Activated CD4-positive, alpha-beta memory T cell treated with anti-CD3 and anti-CD28 coated beads for 36 hours (primary cell): ENCODE data around the gene ANKRD31. TPM values are rescaled to one million over a fixed set of nuclear protein-coding genes. Genes with fewer than 3 reads are reported as not detected.
"Not testable (repeated sequence)": the region's sequence is repeated elsewhere in the genome, so short reads cannot be mapped to it uniquely, and the experiment has no call there.

Experiments used
- CTCF ChIA-PET: fragments of 350-600 bp; sonication (Branson Sonifier 250); formaldehyde crosslinking; loops from one replicate; lab custom pipeline; 2021; ENCODE audit warnings: antibody characterized with exemption, inconsistent platforms; lab: Charles Lee
- POLR2A ChIA-PET: fragments of 350-600 bp; sonication (Branson Sonifier 250); formaldehyde crosslinking; loops from one replicate; lab custom pipeline; 2021; ENCODE audit warnings: antibody characterized with exemption; lab: Charles Lee
- DNase-seq: peaks from one replicate; pipeline ENCODE4 v3.0.0-alpha.2; 2020
- H3K27ac Mint-ChIP-seq: one replicate; pipeline ENCODE4 v1.8.0; 2021; ENCODE audit warnings: mixed read lengths
- H3K27me3 Mint-ChIP-seq: one replicate; pipeline ENCODE4 v1.8.0; 2021; ENCODE audit warnings: mixed read lengths
- H3K36me3 Mint-ChIP-seq: one replicate; pipeline ENCODE4 v1.8.0; 2021; ENCODE audit warnings: mixed read lengths
- H3K4me1 Mint-ChIP-seq: one replicate; pipeline ENCODE4 v1.8.0; 2021; ENCODE audit warnings: low read depth, mixed read lengths
- H3K4me3 Mint-ChIP-seq: one replicate; pipeline ENCODE4 v1.8.0; 2021; ENCODE audit warnings: mild to moderate bottlenecking, mixed read lengths
- H3K9me3 Mint-ChIP-seq: one replicate; pipeline ENCODE4 v1.8.0; 2021; ENCODE audit warnings: mixed read lengths
- intact Hi-C: fragments of 100-400 bp; cut with micrococcal nuclease; formaldehyde crosslinking; loops from one replicate; pipeline ENCODE4 v1.15.1; 2023
- total RNA-seq, 2 experiments: library from RNA; stranded (reverse); gene quantifications; one replicate each; pipeline ENCODE4 v1.2.3, GENCODE V29; 2021

ANKRD31 gene, protein sequence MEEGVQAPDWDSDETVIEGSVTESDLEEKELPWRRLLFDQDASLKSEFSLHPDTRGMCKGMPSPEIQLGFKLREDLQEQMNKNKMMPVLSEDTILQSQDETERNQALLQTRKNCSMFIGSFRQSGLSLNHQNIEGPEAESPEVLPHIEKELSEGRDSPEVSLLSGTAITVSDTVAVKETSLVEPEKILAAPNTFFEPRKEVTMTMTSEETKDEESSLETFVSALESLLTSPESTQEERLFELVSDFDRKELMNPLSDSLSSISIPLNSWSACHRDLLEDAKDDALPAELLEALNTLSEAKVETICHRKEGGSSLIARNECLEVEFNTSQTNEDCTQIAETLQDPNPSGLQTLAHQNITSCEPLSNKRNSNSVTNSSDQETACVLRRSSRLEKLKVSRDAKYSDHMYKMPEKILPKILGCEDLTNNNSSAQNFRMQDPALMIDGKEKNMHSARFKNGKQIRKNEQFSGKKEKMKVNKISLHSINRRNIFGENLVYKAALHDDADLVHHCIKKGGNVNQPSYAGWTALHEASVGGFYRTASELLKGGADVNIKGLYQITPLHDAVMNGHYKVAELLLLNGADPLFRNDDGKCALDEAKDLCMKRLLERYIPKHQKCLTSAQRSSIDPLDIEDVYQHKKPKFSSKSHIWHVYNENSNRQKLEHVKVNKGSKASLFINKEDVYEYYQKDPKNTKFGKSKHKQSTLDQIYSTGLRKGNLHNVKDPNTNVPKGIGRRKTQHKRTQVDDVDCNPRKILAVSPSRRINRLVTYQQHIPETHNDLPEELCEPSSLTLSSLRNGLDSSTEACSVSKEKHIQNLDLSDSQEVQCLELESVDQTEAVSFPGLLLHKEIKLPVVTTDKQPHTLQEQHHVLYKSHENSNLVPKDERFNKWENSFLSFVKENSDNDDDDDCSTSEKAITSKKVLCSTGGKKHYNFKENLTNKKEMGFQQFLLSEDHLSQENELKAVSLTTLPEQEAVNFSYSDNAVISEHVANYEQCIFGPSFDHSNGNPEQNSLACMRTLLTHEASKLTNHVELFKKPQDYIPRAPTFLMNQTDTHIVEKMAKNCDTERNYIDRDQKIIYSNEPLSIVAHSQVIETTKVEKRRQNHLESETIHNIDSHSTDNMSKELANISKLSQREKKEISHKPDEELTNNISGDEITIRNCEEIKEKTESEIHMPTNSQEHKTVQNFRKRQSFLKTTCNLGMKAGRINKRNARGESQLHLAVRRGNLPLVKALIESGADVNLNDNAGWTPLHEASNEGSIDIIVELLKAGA (N-terminal part only)
- total RNA-seq: under 1 TPM; 0.29 to 0.33 TPM

- ChIA-PET CTCF (interaction anchor here (0.5 to 3.7 kb wide), 31 partner anchors 12 to 1577 kb away, joined by 3 to 40 read pairs (median 4); partner anchors contain the start of genes GCNT4, HMGCR, IQGAP2 and POC5), POLR2A (interaction anchor here (0.7 to 2.4 kb wide), 10 partner anchors 100 to 480 kb away, joined by 3 to 24 read pairs (median 6); partner anchors contain the start of genes GCNT4, HMGCR and POC5)
- intact Hi-C loops: loop anchor here (1.0 to 10.0 kb wide), 9 partner anchors 86 to 941 kb away; partner anchors contain the start of genes CERT1, POC5 and POLK
- H3K4me3 Mint-ChIP-seq: peak within 1 kb of the TSS; percentile 96
- peaks cover 15% of the 10 kb centered on the region for H3K4me1 Mint-ChIP-seq
- no peaks in the 10 kb centered on the region for H3K9me3 Mint-ChIP-seq
- peak; percentile 90 for DNase-seq
- peak within 1 kb of the TSS; percentile 94 for H3K27ac Mint-ChIP-seq
- H3K27me3 Mint-ChIP-seq: no peaks in the 10 kb centered on the region
- H3K36me3 Mint-ChIP-seq: no peaks in the 10 kb centered on the region
These were observed at the start of gene ANKRD31 for GRCh38 chr5:75236322-75237316. Gene ANKRD31 (minus strand): TSS chr5:75236878. CDS start chr5:75236686, 192 bp downstream.

DNA sequence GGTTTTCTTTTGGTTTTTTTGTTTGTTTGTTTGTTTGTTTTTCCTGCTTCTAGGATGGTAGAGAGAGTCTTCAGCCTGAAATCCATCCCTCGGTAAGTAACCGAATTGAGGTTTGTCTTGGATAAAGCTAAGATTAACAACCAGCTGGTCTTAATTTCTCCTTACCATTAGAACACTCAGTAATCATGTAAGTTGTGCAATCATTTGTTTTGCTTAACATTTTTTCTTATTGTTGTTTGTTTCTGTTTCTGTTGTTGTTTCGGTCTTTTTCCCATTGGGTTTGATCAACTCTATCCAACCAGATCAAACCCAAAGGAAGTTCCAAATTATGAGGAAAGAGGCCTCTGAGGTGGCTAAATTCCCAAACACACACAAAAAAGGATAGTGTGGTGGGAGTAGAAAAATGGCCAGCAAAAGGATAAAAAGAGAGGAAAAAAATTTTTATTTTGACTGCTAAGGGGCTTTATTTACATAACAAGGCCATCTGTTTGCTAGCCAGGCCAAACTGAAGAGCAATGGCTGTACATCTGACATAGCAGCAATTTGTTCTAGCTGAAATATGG is 49.6 kb upstream of the ANKRD31 start:
- Mint-ChIP-seq H3K27me3 (peaks cover 1% of the 10 kb centered on the region), H3K4me3 (no peak overlapping the region), H3K9me3 (no peaks in the 10 kb centered on the region), H3K36me3 (no peaks in the 10 kb centered on the region), H3K27ac (no peak overlapping the region), H3K4me1 (no peaks in the 10 kb centered on the region)
- intact Hi-C loops: no loop called here
- no peak for DNase-seq
- ChIA-PET POLR2A (no interaction called here), CTCF (no interaction called here)

GRCh38 chr5:75282581-75282980 is 45.9 kb upstream of the ANKRD31 start:
- intact Hi-C loops: no loop called here
- ChIA-PET POLR2A (interaction anchor here (0.8 kb wide), 1 partner anchor 1368 kb away, joined by 3 read pairs; no protein-coding TSS in a partner anchor), CTCF (no interaction called here)
- DNase-seq: no peak
- Mint-ChIP-seq H3K27me3 (peaks cover 1% of the 10 kb centered on the region), H3K9me3 (no peaks in the 10 kb centered on the region), H3K4me3 (no peak overlapping the region), H3K27ac (no peak overlapping the region), H3K4me1 (no peaks in the 10 kb centered on the region), H3K36me3 (no peaks in the 10 kb centered on the region)

GRCh38 chr5:75281716-75282465 is 45.2 kb upstream of the ANKRD31 start:
- no peaks in the 10 kb centered on the region for H3K4me1 Mint-ChIP-seq
- H3K36me3 Mint-ChIP-seq: no peaks in the 10 kb centered on the region
- ChIA-PET POLR2A (interaction anchor here (0.8 kb wide), 1 partner anchor 1368 kb away, joined by 3 read pairs; no protein-coding TSS in a partner anchor), CTCF (no interaction called here)
- H3K27ac Mint-ChIP-seq: no peak overlapping the region
- H3K27me3 Mint-ChIP-seq: peaks cover 1% of the 10 kb centered on the region
- H3K9me3 Mint-ChIP-seq: no peaks in the 10 kb centered on the region
- H3K4me3 Mint-ChIP-seq: no peak overlapping the region
- no peak for DNase-seq
- intact Hi-C loops: no loop called here

- no peaks in the 10 kb centered on the region for H3K36me3 Mint-ChIP-seq
- intact Hi-C loops: no loop called here
- H3K27ac Mint-ChIP-seq: no peak overlapping the region
- no peaks in the 10 kb centered on the region for H3K9me3 Mint-ChIP-seq
- H3K27me3 Mint-ChIP-seq: peaks cover 1% of the 10 kb centered on the region
- no peaks in the 10 kb centered on the region for H3K4me1 Mint-ChIP-seq
- ChIA-PET CTCF (interaction anchor here (1.2 kb wide), 1 partner anchor 45 kb away, joined by 3 read pairs; no protein-coding TSS in a partner anchor), POLR2A (no interaction called here)
- no peak overlapping the region for H3K4me3 Mint-ChIP-seq
- no peak for DNase-seq
These were observed 42.6 kb upstream of the ANKRD31 start for GRCh38 chr5:75279321-75279720.

GRCh38 chr5:75277463-75277862 is 40.8 kb upstream of the ANKRD31 start:
- CTCF ChIA-PET: interaction anchor here (0.6 to 0.7 kb wide), 2 partner anchors 40 to 250 kb away, joined by 3 read pairs; partner anchors contain the start of gene ANKRD31
- Mint-ChIP-seq H3K36me3 (no peaks in the 10 kb centered on the region), H3K27me3 (peaks cover 1% of the 10 kb centered on the region), H3K4me3 (no peak overlapping the region), H3K4me1 (no peaks in the 10 kb centered on the region), H3K9me3 (no peaks in the 10 kb centered on the region), H3K27ac (no peak overlapping the region)
- POLR2A ChIA-PET: no interaction called here
- intact Hi-C loops: no loop called here
- no peak for DNase-seq

DNA sequence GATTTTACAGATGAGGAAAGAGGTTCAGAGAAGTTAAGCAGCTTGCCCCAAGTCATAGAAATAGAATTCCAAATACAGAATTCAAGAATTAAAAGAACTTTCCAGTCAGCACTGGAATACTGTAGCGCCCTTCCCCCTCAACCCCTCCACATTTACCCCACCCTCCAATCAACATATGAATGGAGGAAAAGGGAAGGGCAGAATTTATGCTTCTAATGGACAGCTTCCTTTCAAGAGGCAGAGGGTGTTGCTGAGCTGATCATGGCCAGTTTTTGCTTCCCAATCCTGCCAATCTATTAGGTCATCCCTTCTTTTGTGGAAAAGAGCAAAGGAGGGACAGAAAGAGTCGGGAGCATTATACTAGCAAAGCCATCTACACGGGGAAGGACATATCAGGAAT is 39.1 kb upstream of the ANKRD31 start:
- Mint-ChIP-seq H3K27me3 (peaks cover 1% of the 10 kb centered on the region), H3K27ac (no peak overlapping the region), H3K36me3 (no peaks in the 10 kb centered on the region), H3K4me3 (no peak overlapping the region), H3K9me3 (no peaks in the 10 kb centered on the region), H3K4me1 (no peaks in the 10 kb centered on the region)
- ChIA-PET CTCF (no interaction called here), POLR2A (no interaction called here)
- intact Hi-C loops: no loop called here
- no peak for DNase-seq

DNA sequence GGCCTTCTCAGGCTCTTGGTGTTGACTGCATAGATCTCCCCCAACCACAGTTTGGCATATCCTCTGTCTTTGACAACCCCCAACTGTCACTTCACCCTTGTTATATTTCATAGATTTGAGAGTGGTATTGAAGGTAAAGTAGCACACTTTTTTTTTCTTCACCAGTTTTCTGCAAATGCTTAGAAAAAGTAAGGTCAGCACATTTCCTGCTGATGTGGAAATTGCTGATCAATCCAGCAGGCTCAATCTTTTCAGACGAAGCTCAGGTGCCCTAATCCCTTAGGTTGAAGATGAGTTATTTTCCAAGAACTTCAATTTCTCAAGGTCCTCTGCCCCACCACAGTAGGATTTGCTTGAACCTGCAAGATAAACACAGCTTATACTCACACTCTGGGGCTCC is 38.5 kb upstream of the ANKRD31 start:
- no peak overlapping the region for H3K4me3 Mint-ChIP-seq
- CTCF ChIA-PET: no interaction called here
- peaks cover 1% of the 10 kb centered on the region for H3K27me3 Mint-ChIP-seq
- intact Hi-C loops: no loop called here
- H3K9me3 Mint-ChIP-seq: no peaks in the 10 kb centered on the region
- H3K27ac Mint-ChIP-seq: no peak overlapping the region
- POLR2A ChIA-PET: no interaction called here
- no peaks in the 10 kb centered on the region for H3K4me1 Mint-ChIP-seq
- DNase-seq: no peak
- no peaks in the 10 kb centered on the region for H3K36me3 Mint-ChIP-seq

DNA sequence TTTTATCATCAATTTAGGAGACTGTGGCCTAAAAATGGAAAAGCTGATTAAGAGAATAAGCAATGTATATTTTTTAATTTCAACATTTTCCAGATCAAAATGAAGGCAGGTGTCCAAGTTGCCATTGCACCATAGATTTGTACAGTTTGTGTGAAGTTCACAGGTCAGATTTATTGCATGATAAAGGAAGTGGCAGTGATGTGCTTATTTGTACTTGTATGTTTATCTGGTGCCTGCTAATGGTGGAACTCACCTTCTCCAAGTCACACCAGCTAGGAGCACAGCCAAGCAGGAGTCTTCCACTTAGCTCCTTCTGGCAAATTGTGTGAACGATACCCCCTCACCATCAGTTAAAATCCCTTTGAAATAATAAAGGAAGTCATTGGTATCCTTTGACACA is 37.8 kb upstream of the ANKRD31 start:
- POLR2A ChIA-PET: no interaction called here
- H3K9me3 Mint-ChIP-seq: no peaks in the 10 kb centered on the region
- H3K4me3 Mint-ChIP-seq: no peak overlapping the region
- intact Hi-C loops: no loop called here
- no peaks in the 10 kb centered on the region for H3K4me1 Mint-ChIP-seq
- H3K27me3 Mint-ChIP-seq: peaks cover 1% of the 10 kb centered on the region
- CTCF ChIA-PET: no interaction called here
- H3K36me3 Mint-ChIP-seq: no peaks in the 10 kb centered on the region
- no peak overlapping the region for H3K27ac Mint-ChIP-seq
- no peak for DNase-seq

- POLR2A ChIA-PET, H3K36me3 Mint-ChIP-seq, H3K9me3 Mint-ChIP-seq, H3K4me1 Mint-ChIP-seq, H3K4me3 Mint-ChIP-seq, H3K27me3 Mint-ChIP-seq, H3K27ac Mint-ChIP-seq, intact Hi-C loops, CTCF ChIA-PET, DNase-seq: not testable (repeated sequence)
These were observed 33.9 kb upstream of the ANKRD31 start for GRCh38 chr5:75270605-75271004.
